AG09309 (cell line): Measurements from ENCODE around the gene TRIM66.

Experiments used
- DNase-seq: peaks from one replicate; pipeline ENCODE4 v3.0.0-alpha.2; 2010; ENCODE audit warnings: low read depth
- H3K4me3 ChIP-seq: 2 replicates; pipeline ENCODE4 v1.5.1; 2011; ENCODE audit warnings: mild to moderate bottlenecking, low read depth, low read length, moderate library complexity; ENCODE audit not compliant: control insufficient read depth
- CTCF ChIP-seq: IDR thresholded peaks from 2 replicates; pipeline ENCODE4 v1.5.1; 2011; ENCODE audit warnings: mild to moderate bottlenecking, low read depth, low read length, inconsistent platforms; ENCODE audit not compliant: insufficient read depth, control insufficient read depth; ENCODE audit errors: missing control alignments

Gene TRIM66

GRCh38 chr11:8605971-8606563 is 76.4 kb downstream of the TRIM66 start:
- H3K4me3 ChIP-seq, result no peak overlapping the region
- no peak for DNase-seq
- no peak for TF ChIP-seq CTCF

- TF ChIP-seq CTCF, result peak; percentile 76
- DNase-seq, result peak; percentile 100
- H3K4me3 ChIP-seq, result no peak overlapping the region
These were observed 78.3 kb downstream of the TRIM66 start for GRCh38 chr11:8604078-8604723.

- no peak for DNase-seq
- TF ChIP-seq CTCF, result no peak
- H3K4me3 ChIP-seq, result no peak overlapping the region
These were observed 78.8 kb downstream of the TRIM66 start for GRCh38 chr11:8603696-8604077.

GRCh38 chr11:8601376-8602133 is 80.9 kb downstream of the TRIM66 start:
- no peak for DNase-seq
- H3K4me3 ChIP-seq, result no peak overlapping the region
- no peak for TF ChIP-seq CTCF

GRCh38 chr11:8598506-8598905 is 84.0 kb downstream of the TRIM66 start:
- no peak for TF ChIP-seq CTCF
- no peak for DNase-seq
- no peak overlapping the region for H3K4me3 ChIP-seq

DNA sequence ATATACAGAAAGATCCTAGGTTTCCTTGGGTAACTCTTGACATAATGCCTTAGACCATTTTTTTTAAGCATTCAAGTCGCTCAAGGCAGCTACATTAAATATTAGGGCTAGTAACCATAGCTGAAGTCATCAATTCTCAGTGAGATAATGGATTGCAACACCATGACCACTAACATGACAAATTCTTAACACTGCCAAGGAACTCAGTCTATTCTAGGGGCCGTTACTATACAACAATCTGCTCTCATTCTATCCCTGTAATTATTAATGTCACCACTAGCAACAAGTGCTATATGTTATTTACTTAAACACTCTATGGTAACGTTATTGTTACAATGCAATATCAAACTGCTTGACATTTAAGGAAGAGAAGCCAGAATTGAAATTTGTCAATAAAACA is 85.3 kb downstream of the TRIM66 start:
- peak; percentile 42 for DNase-seq
- H3K4me3 ChIP-seq, result no peak overlapping the region
- TF ChIP-seq CTCF, result no peak
